ELF-1 (cell line): ENCODE measurements around the gene ZDHHC24.

ENCODE experiments used
- DNase-seq: peaks from one replicate; pipeline ENCODE4 v3.0.0-alpha.2; 2016; ENCODE audit warnings: low read depth, low spot score

Gene ZDHHC24

DNA sequence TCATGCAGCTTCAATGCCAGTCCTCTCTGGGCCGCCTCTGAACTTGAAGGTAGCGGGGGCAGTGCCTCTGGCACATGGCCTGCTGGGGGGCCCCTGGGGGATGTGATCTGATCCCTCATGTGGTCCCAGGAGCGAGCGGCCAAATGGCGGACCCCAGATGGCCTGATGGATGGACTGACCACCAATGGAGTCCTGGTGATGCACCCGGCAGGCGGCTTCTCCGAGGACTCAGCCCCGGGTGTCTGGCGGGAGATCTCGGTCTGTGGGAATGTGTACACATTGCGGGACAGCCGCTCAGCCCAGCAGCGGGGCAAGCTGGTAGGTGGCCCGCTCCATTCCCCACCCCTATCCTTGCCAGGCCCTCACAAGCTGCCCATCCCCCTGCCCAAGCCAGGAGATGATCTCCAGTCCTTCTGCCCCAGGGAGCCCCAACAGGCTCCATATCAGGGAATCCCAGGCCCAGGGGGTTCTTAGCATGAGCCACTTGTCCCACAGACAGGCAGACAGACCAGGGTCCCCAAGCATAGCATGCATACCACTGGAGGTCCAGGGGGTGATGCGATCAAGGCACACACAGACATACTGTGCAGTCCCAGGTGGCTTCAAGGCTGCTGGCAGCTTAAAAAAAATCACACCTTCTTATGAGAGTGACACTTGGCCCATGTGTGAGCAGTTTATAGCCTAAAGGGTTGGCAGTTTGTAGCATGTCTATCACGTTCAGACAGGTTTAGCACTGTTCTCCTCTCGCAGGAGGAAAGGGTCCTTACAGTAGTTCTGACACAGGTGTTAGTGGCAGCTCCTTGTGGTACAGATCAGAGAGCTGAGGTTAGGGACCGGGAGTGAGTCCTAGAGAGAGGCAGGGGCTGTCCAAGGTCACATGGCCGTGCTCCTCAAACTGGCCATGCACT, 72.0 kb downstream of the ZDHHC24 start:
- no peak for DNase-seq

GRCh38 chr11:66473167-66473566, 72.7 kb downstream of the ZDHHC24 start:
- DNase-seq, result no peak

DNA sequence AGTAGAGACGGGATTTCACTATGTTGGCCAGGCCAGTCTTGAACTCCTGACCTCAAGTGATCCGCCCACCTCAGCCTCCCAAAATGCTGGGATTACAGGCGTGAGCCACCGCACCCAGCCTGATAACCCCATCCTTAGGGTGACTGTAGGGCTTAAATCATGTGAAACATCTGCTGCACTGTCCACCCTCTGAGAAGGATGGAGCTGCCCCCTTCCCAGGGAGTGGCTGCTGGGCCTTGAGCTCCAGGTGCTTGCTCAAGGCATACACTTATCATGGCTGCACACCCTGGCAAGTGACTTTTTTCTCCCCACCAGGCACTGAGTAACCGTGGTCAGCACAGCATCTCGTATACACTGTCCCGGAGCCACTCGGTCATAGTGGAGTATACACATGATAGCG, 73.8 kb downstream of the ZDHHC24 start:
- no peak for DNase-seq

- no peak for DNase-seq
Observed at GRCh38 chr11:66471142-66471541, 74.7 kb downstream of the ZDHHC24 start.
